Gastroesophageal sphincter (tissue), 4 donors: ENCODE data around the gene PIGBOS1. TPM values are rescaled to one million over a fixed set of nuclear protein-coding genes. Genes with fewer than 3 reads are reported as not detected.

ENCODE experiments used
- ATAC-seq: fragments of 150-250 bp; one replicate; pipeline ENCODE4 v1.9.1; 2016; ENCODE audit warnings: mild to moderate bottlenecking, moderate library complexity
- H3K27ac ChIP-seq, 4 donors: fragments of 200-600 bp; sonication (generic) in 3 of 4; 1 replicate in 3 of 4; 2 replicates in 1 of 4; pipeline ENCODE4 v1.5.1; 2016 to 2019
- H3K27me3 ChIP-seq: fragments of 200-600 bp; sonication (generic); one replicate; pipeline ENCODE4 v1.5.1; 2019
- H3K36me3 ChIP-seq, 2 donors: fragments of 200-600 bp; sonication (generic); one replicate each; pipeline ENCODE4 v1.5.1; 2019; ENCODE audit warnings: control low read depth in 1 of 2
- H3K4me1 ChIP-seq, 3 donors: fragments of 200-600 bp; sonication (generic); 1 replicate in 2 of 3; 2 replicates in 1 of 3; pipeline ENCODE4 v1.5.1; 2016 to 2019; ENCODE audit warnings: control low read depth in 2 of 3
- H3K4me3 ChIP-seq, 2 donors: fragments of 200-600 bp; sonication (generic); one replicate each; pipeline ENCODE4 v1.5.1; 2019; ENCODE audit warnings: mild to moderate bottlenecking in 1 of 2, moderate library complexity in 1 of 2
- H3K9me3 ChIP-seq, 3 donors: fragments of 200-600 bp; sonication (generic); one replicate each; pipeline ENCODE4 v1.5.1; 2017 to 2019; ENCODE audit warnings: control low read depth in 2 of 3
- EP300 ChIP-seq: sonication (generic); formaldehyde crosslinking; IDR thresholded peaks from one replicate; pipeline ENCODE4 v1.6.1; 2017; ENCODE audit warnings: antibody characterized with exemption, mild to moderate bottlenecking
- POLR2A ChIP-seq, 2 donors: fragments of 450-650 bp; IDR thresholded peaks; one replicate each; pipeline ENCODE4 v1.6.1; 2017; ENCODE audit warnings: antibody characterized with exemption in 2 of 2, mild to moderate bottlenecking in 2 of 2, moderate library complexity in 1 of 2
- POLR2AphosphoS5 ChIP-seq: sonication (generic); formaldehyde crosslinking; IDR thresholded peaks from one replicate; pipeline ENCODE4 v1.6.1; 2017; ENCODE audit warnings: antibody characterized with exemption
- WGBS, 2 donors: methylation state at CpG; one replicate each; pipeline ENCODE4 v1.1.5; 2018; ENCODE audit warnings: low coverage in 1 of 2; 5-methylcytosine and 5-hydroxymethylcytosine counted together
- total RNA-seq, 4 donors: library from RNA; depleted of rRNA; stranded (reverse); fragments of >200 nt; gene quantifications; one replicate each; pipeline ENCODE4 v1.1.0, GENCODE V29; 2016
- TF ChIP-seq, protein P1 (sequence below), 4 experiments: fragments of 200-600 bp in 2 of 4; fragments of 450-650 bp in 2 of 4; sonication (generic) in 1 of 4; IDR thresholded peaks; one replicate each; pipeline ENCODE4 v1.5.1; 2017 to 2019; ENCODE audit warnings: antibody characterized with exemption in 4 of 4, mild to moderate bottlenecking in 2 of 4, moderate library complexity in 2 of 4

The PIGBOS1 gene
- total RNA-seq, 4 donors from 2014 or later = 6.7 to 19.6 (median 14.7) TPM

GRCh38 chr15:55279100-55279745 lies 39.7 kb downstream of the PIGBOS1 start:
- no peaks in the 10 kb centered on the region for H3K36me3 ChIP-seq
- H3K27me3 ChIP-seq = no peaks in the 10 kb centered on the region
- H3K27ac ChIP-seq = no peak overlapping the region
- H3K9me3 ChIP-seq = no peaks in the 10 kb centered on the region
- TF ChIP-seq, protein P1, sequence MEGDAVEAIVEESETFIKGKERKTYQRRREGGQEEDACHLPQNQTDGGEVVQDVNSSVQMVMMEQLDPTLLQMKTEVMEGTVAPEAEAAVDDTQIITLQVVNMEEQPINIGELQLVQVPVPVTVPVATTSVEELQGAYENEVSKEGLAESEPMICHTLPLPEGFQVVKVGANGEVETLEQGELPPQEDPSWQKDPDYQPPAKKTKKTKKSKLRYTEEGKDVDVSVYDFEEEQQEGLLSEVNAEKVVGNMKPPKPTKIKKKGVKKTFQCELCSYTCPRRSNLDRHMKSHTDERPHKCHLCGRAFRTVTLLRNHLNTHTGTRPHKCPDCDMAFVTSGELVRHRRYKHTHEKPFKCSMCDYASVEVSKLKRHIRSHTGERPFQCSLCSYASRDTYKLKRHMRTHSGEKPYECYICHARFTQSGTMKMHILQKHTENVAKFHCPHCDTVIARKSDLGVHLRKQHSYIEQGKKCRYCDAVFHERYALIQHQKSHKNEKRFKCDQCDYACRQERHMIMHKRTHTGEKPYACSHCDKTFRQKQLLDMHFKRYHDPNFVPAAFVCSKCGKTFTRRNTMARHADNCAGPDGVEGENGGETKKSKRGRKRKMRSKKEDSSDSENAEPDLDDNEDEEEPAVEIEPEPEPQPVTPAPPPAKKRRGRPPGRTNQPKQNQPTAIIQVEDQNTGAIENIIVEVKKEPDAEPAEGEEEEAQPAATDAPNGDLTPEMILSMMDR (IDR thresholded peaks at IDR 0.05) = no peak
- TF ChIP-seq POLR2A (IDR thresholded peaks at IDR 0.05) (no peak), POLR2AphosphoS5 (no peak), EP300 (no peak)
- 88 to 97% methylated on average over 2 of the region's 2 CpGs for WGBS, 2 donors
- peaks cover 0 to 31% (median 5%) of the 10 kb centered on the region in 3 donors for H3K4me1 ChIP-seq
- ATAC-seq = no peak
- no peak overlapping the region for H3K4me3 ChIP-seq

GRCh38 chr15:55277715-55278114 lies 41.2 kb downstream of the PIGBOS1 start:
- Histone ChIP-seq H3K27me3 (no peaks in the 10 kb centered on the region), H3K27ac (no peak overlapping the region), H3K9me3 (no peaks in the 10 kb centered on the region), H3K36me3 (no peaks in the 10 kb centered on the region), H3K4me3 (no peak overlapping the region), H3K4me1 (peaks cover 0 to 19% (median 5%) of the 10 kb centered on the region in 3 donors)
- no peak for TF ChIP-seq POLR2A (IDR thresholded peaks at IDR 0.05)
- no peak for TF ChIP-seq POLR2AphosphoS5
- TF ChIP-seq EP300 = no peak
- TF ChIP-seq, protein P1 (IDR thresholded peaks at IDR 0.05) = no peak
- ATAC-seq = no peak
- WGBS, 2 donors = 53 to 80% methylated on average over 2 of the region's 2 CpGs

- TF ChIP-seq POLR2AphosphoS5 = no peak
- TF ChIP-seq, protein P1 (IDR thresholded peaks at IDR 0.05) = no peak
- no peak for TF ChIP-seq POLR2A (IDR thresholded peaks at IDR 0.05)
- TF ChIP-seq EP300 = no peak
- Histone ChIP-seq H3K9me3 (no peaks in the 10 kb centered on the region), H3K27me3 (no peaks in the 10 kb centered on the region), H3K36me3 (no peaks in the 10 kb centered on the region), H3K27ac (no peak overlapping the region), H3K4me1 (peaks cover 0 to 13% (median 3%) of the 10 kb centered on the region in 3 donors), H3K4me3 (no peak overlapping the region)
- ATAC-seq = no peak
- WGBS, 2 donors = 32 to 44% methylated on average over 6 to 7 of the region's 7 CpGs
Observed at GRCh38 chr15:55277116-55277564, 41.8 kb downstream of the PIGBOS1 start.

DNA sequence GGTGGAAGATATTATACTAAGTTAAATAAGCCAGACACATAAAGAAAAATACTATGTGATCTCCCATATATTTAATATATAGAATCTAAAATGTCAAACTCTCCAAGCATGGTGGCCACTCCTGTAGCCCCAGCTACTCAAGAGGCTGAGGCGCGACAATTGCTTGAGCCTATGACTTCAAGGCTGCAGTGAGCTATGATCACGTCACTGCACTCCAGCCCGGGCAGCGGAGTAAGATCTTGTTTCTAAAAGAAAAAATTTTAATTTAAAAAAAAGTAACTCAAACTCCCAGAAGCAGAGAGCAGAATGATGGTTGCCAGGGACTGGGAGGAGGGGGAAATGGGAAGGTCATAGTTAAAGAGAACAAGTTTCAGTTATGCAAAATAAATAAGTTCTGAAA lies 42.6 kb downstream of the PIGBOS1 start:
- no peak overlapping the region for H3K4me3 ChIP-seq
- H3K27ac ChIP-seq = no peak overlapping the region
- ATAC-seq = no peak
- H3K27me3 ChIP-seq = no peaks in the 10 kb centered on the region
- TF ChIP-seq POLR2AphosphoS5 (no peak), EP300 (no peak), POLR2A (IDR thresholded peaks at IDR 0.05) (no peak)
- TF ChIP-seq, protein P1 (IDR thresholded peaks at IDR 0.05) = no peak
- H3K36me3 ChIP-seq = no peaks in the 10 kb centered on the region
- H3K4me1 ChIP-seq = peaks cover 0 to 5% (median 0%) of the 10 kb centered on the region in 3 donors
- no peaks in the 10 kb centered on the region for H3K9me3 ChIP-seq
- 93 to 95% methylated on average over 5 of the region's 5 CpGs for WGBS, 2 donors

DNA sequence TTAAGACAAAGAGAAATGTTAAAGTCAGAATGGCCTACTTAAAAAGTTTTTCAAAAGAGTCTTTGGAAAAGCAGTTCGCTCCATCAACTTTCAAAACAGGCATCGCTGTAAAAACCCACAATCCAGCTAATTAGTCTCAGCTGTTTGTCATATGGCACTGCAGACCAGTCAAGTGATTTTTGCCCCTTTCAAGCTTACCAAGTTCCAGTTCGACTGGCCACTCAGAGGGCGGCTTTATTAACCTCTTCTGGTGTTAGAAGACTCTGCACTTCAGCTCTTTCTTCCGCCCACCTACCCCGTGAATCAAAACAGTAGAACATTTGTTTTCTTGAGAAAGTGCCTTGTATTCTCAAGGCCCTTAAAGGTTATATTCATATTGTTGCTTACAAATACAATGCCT lies 48.6 kb downstream of the PIGBOS1 start:
- Histone ChIP-seq H3K4me1 (peaks cover 0 to 5% (median 0%) of the 10 kb centered on the region in 3 donors), H3K27ac (no peak overlapping the region), H3K4me3 (no peak overlapping the region), H3K36me3 (peaks cover 0 to 9% of the 10 kb centered on the region in 2 donors), H3K9me3 (no peaks in the 10 kb centered on the region), H3K27me3 (no peaks in the 10 kb centered on the region)
- TF ChIP-seq POLR2A (IDR thresholded peaks at IDR 0.05) = no peak
- TF ChIP-seq, protein P1 (IDR thresholded peaks at IDR 0.05) = no peak
- no peak for TF ChIP-seq EP300
- no peak for TF ChIP-seq POLR2AphosphoS5
- no peak for ATAC-seq
- WGBS, 2 donors = 78 to 85% methylated on average over 5 to 6 of the region's 6 CpGs
